MM.1S (cell line): ENCODE results near the gene ANXA6.

ENCODE experiments used
- DNase-seq: peaks from one replicate; pipeline ENCODE4 v3.0.0-alpha.2; 2015
- H2AFZ ChIP-seq: fragments of 300-600 bp; sonication (generic); 2 replicates; pipeline ENCODE4 v1.6.0; 2016; ENCODE audit warnings: antibody characterized with exemption, low read length
- H3F3A ChIP-seq: fragments of 300-600 bp; sonication (generic); 2 replicates; pipeline ENCODE4 v1.6.1; 2016; ENCODE audit warnings: mild to moderate bottlenecking, antibody characterized with exemption, low read length, moderate library complexity, mixed read lengths; ENCODE audit not compliant: insufficient read depth
- H3K27ac ChIP-seq: fragments of 300-600 bp; sonication (generic); 2 replicates; pipeline ENCODE4 v1.5.1; 2016; ENCODE audit warnings: mild to moderate bottlenecking, low read length
- H3K27me3 ChIP-seq: fragments of 300-600 bp; sonication (generic); replicated peaks from 2 replicates; pipeline ENCODE4 v1.6.0; 2016; ENCODE audit warnings: low read length; ENCODE audit not compliant: insufficient read depth
- H3K36me3 ChIP-seq: fragments of 300-600 bp; sonication (generic); replicated peaks from 2 replicates; pipeline ENCODE4 v1.6.1; 2016; ENCODE audit warnings: mild to moderate bottlenecking, low read length, mixed read lengths; ENCODE audit not compliant: insufficient read depth
- H3K4me1 ChIP-seq: fragments of 300-600 bp; sonication (generic); 2 replicates; pipeline ENCODE4 v1.6.1; 2016; ENCODE audit warnings: low read length, mixed read lengths
- H3K4me2 ChIP-seq: fragments of 300-600 bp; sonication (generic); 2 replicates; pipeline ENCODE4 v1.6.0; 2016; ENCODE audit warnings: low read depth, low read length
- H3K4me3 ChIP-seq: fragments of 300-600 bp; sonication (generic); 2 replicates; pipeline ENCODE4 v1.5.1; 2016; ENCODE audit warnings: low read length, mixed read lengths
- H3K79me2 ChIP-seq: fragments of 300-600 bp; sonication (generic); 2 replicates; pipeline ENCODE4 v1.6.1; 2016; ENCODE audit warnings: mixed run types, low read length, mixed read lengths
- H3K9ac ChIP-seq: fragments of 300-600 bp; sonication (generic); 2 replicates; pipeline ENCODE4 v1.6.1; 2016; ENCODE audit warnings: low read length, mixed read lengths
- H3K9me2 ChIP-seq: fragments of 300-600 bp; sonication (generic); replicated peaks from 2 replicates; pipeline ENCODE4 v1.6.1; 2016; ENCODE audit warnings: mild to moderate bottlenecking, low read length, mixed read lengths; ENCODE audit not compliant: insufficient read depth
- H3K9me3 ChIP-seq: fragments of 300-600 bp; sonication (generic); replicated peaks from 2 replicates; pipeline ENCODE4 v1.6.1; 2016; ENCODE audit warnings: mild to moderate bottlenecking, low read length, mixed read lengths; ENCODE audit not compliant: insufficient read depth
- H4K20me1 ChIP-seq: fragments of 300-600 bp; sonication (generic); 2 replicates; pipeline ENCODE4 v1.6.1; 2016; ENCODE audit warnings: mild to moderate bottlenecking, low read length, moderate library complexity, mixed read lengths; ENCODE audit not compliant: insufficient read depth
- EZH2 ChIP-seq: fragments of 300-600 bp; sonication (generic); optimal IDR thresholded peaks from 2 replicates; pipeline ENCODE3; 2017; ENCODE audit warnings: low read depth, mild to moderate bottlenecking, antibody characterized with exemption, low read length, mixed read lengths
- EZH2phosphoT487 ChIP-seq: fragments of 300-600 bp; sonication (generic); IDR thresholded peaks from 2 replicates; pipeline ENCODE4 v1.6.1; 2018; ENCODE audit warnings: antibody characterized with exemption, low read length
- TF ChIP-seq, protein P1 (sequence below): fragments of 300-600 bp; sonication (generic); IDR thresholded peaks from 2 replicates; pipeline ENCODE4 v1.5.1; 2016; ENCODE audit warnings: antibody characterized with exemption, low read length, mixed read lengths

ANXA6 gene

DNA sequence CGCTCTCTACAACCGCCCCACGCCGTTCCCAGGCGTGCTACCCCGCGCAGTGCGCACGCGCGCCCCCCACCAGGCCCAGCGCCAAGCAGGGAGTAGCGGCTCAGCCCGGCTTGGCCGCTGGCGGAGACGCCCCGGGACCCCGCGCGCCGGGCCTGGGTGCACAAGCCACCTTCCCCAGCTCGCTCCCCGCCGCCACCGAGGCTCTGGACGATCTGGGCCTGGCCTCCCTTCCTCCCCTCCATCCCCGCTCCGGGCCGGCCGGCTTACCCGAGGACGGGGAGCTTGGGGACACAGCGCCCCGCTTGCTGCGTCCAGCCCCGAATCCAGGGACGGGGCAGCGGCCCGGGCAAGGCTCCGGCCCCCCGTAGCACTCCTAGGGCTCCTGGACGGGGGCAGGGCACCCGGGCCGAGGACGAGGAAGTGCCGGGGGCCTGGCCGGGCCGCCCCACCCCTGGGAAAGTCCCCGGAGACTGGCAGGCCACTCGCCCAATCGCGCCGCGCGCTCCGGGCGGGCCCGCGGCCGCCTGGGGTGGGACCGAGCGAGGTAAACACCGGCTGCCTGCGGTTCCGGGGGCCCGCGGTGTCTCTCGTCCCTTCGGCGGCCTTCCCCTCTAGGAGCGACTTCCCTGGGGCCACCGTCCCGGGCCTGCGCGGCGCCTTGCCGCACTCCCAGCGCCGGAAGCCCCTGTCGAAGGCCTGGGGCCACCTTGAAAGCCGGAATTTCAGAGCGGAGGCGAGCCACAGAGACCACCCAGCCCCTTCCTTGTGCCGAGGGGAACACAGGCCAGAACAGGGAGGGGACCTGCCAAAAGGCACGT lies 76.8 kb downstream of the ANXA6 start, which contains the start of gene TNIP1:
TSS of gene TNIP1 (minus strand) at position 422 of the 818 bp plus-strand sequence. CDS start 15,939 bp downstream, outside the sequence.
- Histone ChIP-seq H3F3A (peaks cover 30% of the 10 kb centered on the region), H2AFZ (peak within 1 kb of the TSS; percentile 84), H3K27me3 (no peaks in the 10 kb centered on the region), H3K9me3 (no peaks in the 10 kb centered on the region), H3K27ac (peak within 1 kb of the TSS; percentile 82), H3K36me3 (no peaks in the 10 kb centered on the region), H3K4me1 (peaks cover 38% of the 10 kb centered on the region), H3K9me2 (no peaks in the 10 kb centered on the region), H3K4me2 (peak within 1 kb of the TSS; percentile 97), H3K9ac (peak within 1 kb of the TSS; percentile 92), H3K79me2 (peaks cover 68% of the 10 kb centered on the region), H3K4me3 (peak within 1 kb of the TSS; percentile 76), H4K20me1 (no peaks in the 10 kb centered on the region)
- DNase-seq, result peak; percentile 94
- TF ChIP-seq, protein P1, sequence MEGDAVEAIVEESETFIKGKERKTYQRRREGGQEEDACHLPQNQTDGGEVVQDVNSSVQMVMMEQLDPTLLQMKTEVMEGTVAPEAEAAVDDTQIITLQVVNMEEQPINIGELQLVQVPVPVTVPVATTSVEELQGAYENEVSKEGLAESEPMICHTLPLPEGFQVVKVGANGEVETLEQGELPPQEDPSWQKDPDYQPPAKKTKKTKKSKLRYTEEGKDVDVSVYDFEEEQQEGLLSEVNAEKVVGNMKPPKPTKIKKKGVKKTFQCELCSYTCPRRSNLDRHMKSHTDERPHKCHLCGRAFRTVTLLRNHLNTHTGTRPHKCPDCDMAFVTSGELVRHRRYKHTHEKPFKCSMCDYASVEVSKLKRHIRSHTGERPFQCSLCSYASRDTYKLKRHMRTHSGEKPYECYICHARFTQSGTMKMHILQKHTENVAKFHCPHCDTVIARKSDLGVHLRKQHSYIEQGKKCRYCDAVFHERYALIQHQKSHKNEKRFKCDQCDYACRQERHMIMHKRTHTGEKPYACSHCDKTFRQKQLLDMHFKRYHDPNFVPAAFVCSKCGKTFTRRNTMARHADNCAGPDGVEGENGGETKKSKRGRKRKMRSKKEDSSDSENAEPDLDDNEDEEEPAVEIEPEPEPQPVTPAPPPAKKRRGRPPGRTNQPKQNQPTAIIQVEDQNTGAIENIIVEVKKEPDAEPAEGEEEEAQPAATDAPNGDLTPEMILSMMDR, result no peak
- TF ChIP-seq EZH2phosphoT487, result no peak
- TF ChIP-seq EZH2, result no peak

DNA sequence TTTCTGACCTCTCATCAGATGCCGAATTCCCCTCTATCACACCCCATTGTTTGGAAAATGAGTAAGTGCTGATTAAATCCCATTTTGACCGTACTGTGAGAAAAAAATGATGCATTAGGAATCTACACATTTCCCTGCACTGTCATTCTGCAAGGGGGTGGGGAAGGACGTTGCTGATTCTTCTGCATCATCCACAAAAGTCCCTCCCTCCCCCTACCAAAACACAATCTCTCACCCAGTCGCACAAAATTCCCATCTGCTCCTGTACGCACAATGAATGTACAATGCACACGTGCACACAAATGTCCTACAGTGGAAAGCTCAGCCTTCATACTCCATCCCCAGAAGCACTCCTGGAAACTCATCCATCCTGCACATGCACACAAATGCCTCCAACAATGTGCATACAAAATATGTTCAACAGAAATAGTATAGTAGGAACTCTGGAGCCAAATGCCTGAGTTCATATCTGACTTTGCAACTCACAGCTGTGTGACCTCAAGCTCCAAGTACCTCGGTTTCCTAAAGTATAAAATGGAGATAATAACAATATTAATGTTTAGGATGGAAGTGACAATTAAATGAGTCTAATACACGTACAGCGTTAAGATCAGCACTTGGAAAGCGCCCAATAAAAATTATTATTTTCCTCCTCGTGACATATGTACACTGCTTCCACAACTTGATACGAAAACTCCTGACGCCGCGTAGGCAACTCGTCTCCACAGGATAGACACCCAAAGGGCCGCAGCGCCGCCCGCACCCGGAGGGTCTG lies 77.6 kb downstream of the ANXA6 start:
- Histone ChIP-seq H3K27ac (peak overlapping the region; percentile 82; the same call in 1 of the 2 replicates), H2AFZ (peak overlapping the region; percentile 84; the same call in 1 of the 2 replicates), H3K9me3 (no peaks in the 10 kb centered on the region), H4K20me1 (no peaks in the 10 kb centered on the region), H3K79me2 (peaks cover 76% of the 10 kb centered on the region), H3F3A (peaks cover 30% of the 10 kb centered on the region), H3K9me2 (no peaks in the 10 kb centered on the region), H3K27me3 (no peaks in the 10 kb centered on the region), H3K4me3 (peak overlapping the region; percentile 76), H3K36me3 (no peaks in the 10 kb centered on the region), H3K4me1 (peaks cover 34% of the 10 kb centered on the region), H3K4me2 (peak overlapping the region; percentile 97), H3K9ac (peak overlapping the region; percentile 92)
- DNase-seq, result no peak
- TF ChIP-seq EZH2 (no peak), EZH2phosphoT487 (no peak)
- TF ChIP-seq, protein P1, result no peak

DNA sequence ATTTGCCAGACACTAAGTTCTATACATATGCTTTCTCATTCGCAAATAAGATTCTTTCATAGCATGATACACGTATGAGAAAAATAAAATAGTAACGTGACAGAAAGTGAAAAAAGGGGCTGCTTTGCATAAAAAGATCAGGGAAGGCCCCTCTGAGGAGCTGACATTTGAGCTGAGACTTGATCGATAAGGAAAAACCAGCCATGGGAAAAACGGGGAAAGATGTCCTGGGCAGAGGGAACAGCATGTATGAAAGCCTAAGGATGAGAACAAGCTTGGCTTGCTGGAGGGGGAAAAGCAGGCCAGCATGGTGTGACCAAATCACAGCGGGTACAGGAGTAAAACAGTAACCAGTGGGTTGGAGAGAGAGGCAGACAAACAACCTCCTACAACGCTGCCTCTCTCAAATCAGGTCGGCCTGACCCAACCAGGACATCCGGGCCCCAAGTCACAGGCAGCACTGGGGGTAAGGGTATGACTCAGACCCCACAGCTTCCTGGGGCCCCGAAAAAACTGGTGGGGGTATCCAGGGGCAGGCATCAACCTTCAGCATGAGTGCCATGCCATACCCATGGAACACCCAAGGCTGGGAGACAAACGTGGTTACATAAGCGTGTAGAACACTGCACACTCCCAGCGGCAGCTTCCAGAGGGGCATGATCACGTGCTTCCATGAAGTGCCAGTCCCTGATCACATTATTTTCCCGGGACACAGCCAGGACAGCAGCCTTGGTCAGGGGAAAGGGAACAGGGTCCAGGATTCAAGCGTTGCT lies 78.9 kb downstream of the ANXA6 start:
- H3K9me3 ChIP-seq, result no peaks in the 10 kb centered on the region
- peaks cover 24% of the 10 kb centered on the region for H3K4me1 ChIP-seq
- H3K36me3 ChIP-seq, result no peaks in the 10 kb centered on the region
- TF ChIP-seq EZH2 (no peak), EZH2phosphoT487 (no peak)
- TF ChIP-seq, protein P1, result no peak
- H2AFZ ChIP-seq, result no peak overlapping the region
- H3K4me3 ChIP-seq, result no peak overlapping the region
- H3K9me2 ChIP-seq, result no peaks in the 10 kb centered on the region
- H3K9ac ChIP-seq, result no peak overlapping the region
- H3K27ac ChIP-seq, result no peak overlapping the region
- H4K20me1 ChIP-seq, result no peaks in the 10 kb centered on the region
- no peaks in the 10 kb centered on the region for H3K27me3 ChIP-seq
- DNase-seq, result no peak
- no peak overlapping the region; the same call in 1 of the 2 replicates for H3K4me2 ChIP-seq
- H3F3A ChIP-seq, result peaks cover 23% of the 10 kb centered on the region
- H3K79me2 ChIP-seq, result peaks cover 90% of the 10 kb centered on the region
